Measurements from ENCODE around the gene ZNF407.

ZNF407 gene

DNA sequence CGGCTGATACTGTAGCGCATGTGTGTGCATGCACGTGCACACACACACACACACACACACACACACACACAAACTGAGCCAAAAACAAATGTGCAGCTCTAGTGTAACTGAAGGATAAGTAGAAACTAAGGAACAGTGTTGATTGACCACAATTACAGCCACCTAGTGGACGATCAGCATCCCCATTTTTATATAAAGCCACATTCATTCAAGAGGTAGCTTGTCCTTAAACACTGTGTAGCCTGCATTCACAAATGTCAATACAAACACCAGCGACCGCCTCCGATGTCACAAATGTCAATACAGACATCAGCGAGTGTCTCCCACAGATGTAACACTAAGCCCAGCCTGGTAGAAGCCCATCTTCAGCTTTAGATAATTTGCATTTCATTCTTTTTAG lies 443.9 kb downstream of the ZNF407 start:
- DNase-seq (ENCODE audit: low read depth in 4 of 4, low spot score in 1 of 4) = no peak

GRCh38 chr18:75043478-75043877 lies 445.8 kb downstream of the ZNF407 start:
- DNase-seq (ENCODE audit: low read depth in 4 of 4, low spot score in 1 of 4) = no peak

DNA sequence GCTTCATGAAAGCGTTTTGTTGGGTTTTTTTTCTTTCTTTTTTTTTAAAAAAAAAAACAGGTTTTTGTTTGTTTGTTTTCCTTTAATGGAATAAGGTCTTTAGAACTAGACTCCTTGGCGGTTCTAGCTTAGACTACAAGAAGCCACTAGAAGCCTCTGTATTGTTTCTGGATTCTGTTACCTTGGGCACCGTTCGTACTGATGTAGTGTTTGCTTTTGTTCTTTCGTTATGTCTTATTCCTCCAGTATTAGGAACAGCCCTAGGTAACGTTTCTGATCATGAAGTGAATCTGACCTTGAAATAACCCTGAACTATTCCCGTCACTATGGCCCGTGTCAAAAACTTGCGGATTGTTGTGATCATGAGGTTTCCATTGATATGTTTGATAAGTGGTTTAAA lies 446.6 kb downstream of the ZNF407 start:
- DNase-seq (ENCODE audit: low read depth in 4 of 4, low spot score in 1 of 4) = no peak

DNA sequence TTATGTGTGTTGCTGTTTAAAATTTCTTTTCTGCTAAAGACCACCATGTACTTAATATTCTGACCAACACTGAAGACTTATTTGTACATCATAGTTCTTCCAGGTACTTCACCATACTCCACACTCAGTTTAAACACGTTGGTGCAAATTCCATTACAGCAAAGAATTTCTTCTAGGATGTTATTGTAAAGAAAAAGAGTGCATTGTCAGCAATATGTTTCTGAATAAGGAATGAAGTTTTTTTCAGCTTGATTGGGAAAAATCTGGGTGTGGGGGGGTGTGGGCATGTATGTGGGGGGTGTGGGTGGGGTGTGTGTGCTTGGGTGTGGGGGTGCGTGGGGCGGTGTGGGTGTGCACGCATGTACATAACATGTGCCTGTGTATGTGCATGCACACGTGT lies 447.1 kb downstream of the ZNF407 start:
- DNase-seq (ENCODE audit: low read depth in 4 of 4, low spot score in 1 of 4) = no peak

GRCh38 chr18:75045272-75045671 lies 447.6 kb downstream of the ZNF407 start:
- no peak for DNase-seq (ENCODE audit: low read depth in 4 of 4, low spot score in 1 of 4)

DNA sequence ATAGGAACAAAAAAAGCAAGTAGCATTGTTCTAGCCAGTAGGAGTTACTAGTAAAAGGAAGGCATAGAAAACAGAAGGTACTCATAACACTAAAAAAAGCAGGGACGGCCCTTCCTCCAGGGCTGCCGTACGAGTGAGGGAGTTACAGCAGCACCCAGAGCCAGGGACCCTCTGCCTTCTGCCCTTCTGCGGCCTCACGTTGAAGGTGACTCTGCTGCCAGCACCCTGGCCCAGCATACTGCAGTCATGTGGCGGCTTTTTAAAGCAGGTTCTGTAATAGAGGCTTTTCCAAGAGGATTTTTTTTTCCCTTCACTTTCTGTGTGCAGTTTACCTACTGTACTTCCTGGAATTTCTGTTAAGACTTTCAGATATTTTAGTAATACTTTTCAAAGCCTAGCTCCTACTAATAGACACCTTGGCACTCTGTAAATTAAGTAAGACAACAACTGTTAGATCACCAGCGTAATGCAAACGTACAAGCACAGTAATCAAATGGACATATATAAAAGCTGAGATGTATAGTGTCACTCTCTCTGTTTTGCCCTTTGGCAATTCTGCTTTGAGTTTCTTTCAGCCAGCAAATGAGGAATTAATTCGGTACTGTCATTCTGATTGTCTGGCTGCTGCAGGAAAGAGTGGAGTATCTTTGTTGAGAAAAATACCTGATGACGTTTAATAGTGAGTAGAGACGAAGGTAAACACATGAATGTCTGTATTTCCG lies 449.7 kb downstream of the ZNF407 start:
- DNase-seq (ENCODE audit: low read depth in 4 of 4, low spot score in 1 of 4) = no peak

- DNase-seq (ENCODE audit: low read depth in 4 of 4, low spot score in 1 of 4) = no peak
These were observed 451.2 kb downstream of the ZNF407 start for GRCh38 chr18:75048776-75049454.

DNA sequence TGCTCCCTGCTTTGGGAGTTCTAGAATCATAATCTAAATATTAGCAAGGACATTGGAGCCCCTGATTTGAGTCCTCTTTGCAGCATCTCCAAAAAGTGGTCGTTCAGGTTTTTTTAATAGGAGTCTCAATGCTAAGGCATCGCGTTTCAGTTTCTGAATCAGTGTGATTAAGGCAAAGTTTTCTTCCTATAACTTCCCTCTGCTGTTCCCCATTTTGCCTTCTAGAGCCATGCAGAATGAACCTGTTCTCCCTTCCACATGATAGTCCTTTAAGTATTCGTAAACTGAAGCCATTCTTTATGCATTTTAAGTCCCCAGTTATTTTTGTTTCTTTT lies 451.8 kb downstream of the ZNF407 start:
- DNase-seq (ENCODE audit: low read depth in 4 of 4, low spot score in 1 of 4) = no peak

DNA sequence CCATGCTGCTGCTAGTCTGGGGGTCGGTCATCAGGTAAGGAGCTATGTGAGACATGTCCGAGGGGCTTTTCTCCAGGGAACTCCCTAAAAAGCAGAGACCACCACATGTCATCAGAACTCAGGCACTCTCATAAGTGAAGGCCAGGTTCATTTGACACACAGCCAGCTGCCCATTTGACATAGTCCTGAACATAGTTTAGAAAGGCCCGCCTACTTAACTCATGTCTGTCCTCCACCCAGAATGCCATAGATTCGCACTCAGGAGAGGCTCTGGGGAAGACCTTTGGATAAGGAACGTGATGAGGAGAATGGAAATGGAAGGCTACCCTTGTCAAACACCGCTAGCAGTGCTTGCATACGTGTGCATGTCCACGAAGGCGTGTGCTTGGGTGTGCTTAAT lies 454.1 kb downstream of the ZNF407 start:
- no peak for DNase-seq (ENCODE audit: low read depth in 4 of 4, low spot score in 1 of 4)

DNA sequence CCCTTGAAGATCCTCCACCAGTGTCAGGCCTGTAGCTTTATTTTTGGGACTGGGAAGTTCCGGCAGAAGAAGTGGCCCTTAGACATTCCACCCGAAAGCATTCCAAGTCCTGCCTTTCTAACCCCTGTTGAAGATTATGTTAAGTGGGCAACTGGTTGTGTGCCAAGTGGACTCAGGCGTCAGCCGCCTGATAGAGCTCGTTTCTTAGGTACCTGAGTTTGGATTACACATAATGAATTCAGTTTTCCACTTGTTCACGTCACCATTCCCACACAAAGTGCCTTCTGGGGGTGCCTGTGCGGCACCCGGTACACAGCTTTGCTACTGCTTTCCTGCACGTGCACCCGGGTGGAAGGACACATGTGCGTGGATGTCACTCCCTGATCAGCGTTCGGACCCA lies 454.8 kb downstream of the ZNF407 start:
- no peak for DNase-seq (ENCODE audit: low read depth in 4 of 4, low spot score in 1 of 4)

DNA sequence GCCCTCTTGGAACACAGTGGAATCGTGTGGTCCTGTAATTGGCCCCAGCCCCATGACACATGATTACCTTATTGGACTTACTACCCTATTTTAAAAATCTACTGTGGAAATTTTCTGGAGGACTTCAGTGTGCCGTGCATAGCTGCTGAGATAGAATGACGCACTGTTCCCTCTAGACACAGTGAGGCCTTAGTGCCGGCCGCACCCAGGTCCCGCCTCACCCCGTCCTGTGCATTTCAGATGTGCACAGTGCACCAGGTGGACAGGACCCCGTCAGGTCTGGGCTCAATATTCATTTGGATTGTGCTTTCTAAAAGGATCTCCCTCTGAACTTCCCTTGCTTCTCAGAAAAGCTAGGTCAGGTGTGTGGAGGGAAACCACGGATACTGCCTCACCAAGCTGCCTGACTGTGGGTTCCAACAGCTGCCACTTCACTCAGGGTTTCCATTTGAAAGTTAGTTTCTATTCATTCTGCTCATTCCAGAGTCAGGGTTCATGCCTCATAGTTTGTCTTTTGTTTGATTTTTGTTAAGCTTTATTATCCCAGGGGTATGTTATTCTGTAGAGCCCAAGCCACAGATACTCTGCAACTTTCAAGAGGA lies 455.5 kb downstream of the ZNF407 start:
- DNase-seq (ENCODE audit: low read depth in 4 of 4, low spot score in 1 of 4) = no peak

GRCh38 chr18:75054046-75054445 lies 456.4 kb downstream of the ZNF407 start:
- DNase-seq (ENCODE audit: low read depth in 4 of 4, low spot score in 1 of 4) = no peak

GRCh38 chr18:75054611-75055010 lies 456.9 kb downstream of the ZNF407 start:
- no peak for DNase-seq (ENCODE audit: low read depth in 4 of 4, low spot score in 1 of 4)

- no peak for DNase-seq (ENCODE audit: low read depth in 4 of 4, low spot score in 1 of 4)
These were observed 459.7 kb downstream of the ZNF407 start for GRCh38 chr18:75057169-75057960.

- DNase-seq (ENCODE audit: low read depth in 4 of 4, low spot score in 1 of 4) = no peak
These were observed 462.5 kb downstream of the ZNF407 start for GRCh38 chr18:75060185-75060584.

- no peak for DNase-seq (ENCODE audit: low read depth in 4 of 4, low spot score in 1 of 4)
These were observed 464.7 kb downstream of the ZNF407 start for GRCh38 chr18:75062297-75062886.

DNA sequence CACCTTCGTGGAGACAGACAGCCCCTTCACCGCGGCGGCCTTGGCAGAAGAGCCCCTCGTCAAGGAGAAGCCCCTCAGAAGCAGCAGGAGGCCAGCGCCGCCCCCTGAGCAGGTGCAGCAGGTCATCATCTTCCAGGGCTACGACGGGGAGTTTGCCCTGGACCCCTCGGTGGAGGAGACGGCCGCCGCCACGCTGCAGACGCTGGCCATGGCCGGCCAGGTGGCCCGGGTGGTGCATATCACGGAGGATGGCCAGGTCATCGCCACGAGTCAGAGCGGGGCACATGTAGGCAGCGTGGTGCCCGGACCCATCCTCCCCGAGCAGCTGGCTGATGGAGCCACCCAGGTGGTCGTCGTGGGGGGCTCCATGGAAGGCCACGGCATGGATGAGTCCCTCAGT lies 465.5 kb downstream of the ZNF407 start:
- DNase-seq (ENCODE audit: low read depth in 4 of 4, low spot score in 1 of 4) = no peak

DNA sequence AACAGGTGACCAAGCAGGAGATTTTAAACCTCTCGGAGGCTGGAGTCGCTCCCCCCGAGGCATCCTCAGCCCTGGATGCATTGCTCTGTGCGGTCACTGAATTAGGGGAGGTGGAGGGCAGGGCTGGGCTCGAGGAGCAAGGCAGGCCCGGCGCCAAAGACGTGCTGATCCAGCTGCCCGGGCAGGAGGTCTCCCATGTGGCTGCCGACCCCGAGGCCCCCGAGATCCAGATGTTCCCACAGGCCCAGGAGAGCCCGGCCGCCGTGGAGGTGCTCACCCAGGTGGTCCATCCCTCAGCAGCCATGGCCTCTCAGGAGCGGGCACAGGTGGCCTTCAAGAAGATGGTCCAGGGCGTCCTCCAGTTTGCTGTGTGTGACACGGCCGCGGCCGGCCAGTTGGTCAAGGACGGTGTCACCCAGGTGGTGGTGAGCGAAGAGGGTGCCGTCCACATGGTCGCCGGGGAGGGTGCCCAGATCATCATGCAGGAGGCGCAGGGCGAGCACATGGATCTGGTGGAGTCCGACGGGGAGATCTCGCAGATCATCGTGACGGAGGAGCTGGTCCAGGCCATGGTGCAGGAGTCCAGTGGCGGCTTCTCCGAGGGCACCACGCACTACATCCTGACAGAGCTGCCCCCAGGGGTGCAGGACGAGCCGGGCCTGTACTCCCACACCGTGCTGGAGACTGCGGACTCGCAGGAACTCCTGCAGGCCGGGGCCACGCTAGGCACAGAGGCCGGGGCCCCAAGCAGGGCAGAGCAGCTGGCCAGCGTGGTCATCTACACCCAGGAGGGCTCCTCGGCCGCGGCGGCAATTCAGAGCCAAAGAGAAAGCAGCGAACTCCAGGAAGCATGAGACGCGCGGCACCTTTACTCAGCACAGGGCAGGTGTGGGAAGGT lies 466.2 kb downstream of the ZNF407 start:
- DNase-seq (ENCODE audit: low read depth in 4 of 4, low spot score in 1 of 4) = no peak

DNA sequence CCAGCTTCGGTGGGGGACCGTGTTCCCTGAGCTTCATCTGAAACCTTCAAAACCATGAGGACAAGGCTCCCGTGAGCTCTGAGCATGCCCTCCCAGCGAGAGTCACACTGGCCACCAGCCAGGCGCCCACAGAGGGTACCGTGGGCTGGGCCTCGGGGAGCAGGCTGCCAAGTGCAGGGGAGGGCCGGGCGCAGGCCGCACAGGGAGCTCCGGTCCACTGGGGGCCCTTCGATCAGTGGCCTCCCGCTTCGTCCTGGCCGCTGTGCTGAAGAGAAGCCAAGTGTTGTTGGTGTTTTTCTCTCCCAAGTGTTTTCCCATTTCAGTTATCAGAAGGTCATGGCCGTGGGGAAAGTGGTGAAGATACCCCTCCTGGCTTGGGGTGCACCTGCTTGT lies 466.8 kb downstream of the ZNF407 start:
- DNase-seq (ENCODE audit: low read depth in 4 of 4, low spot score in 1 of 4) = no peak

DNA sequence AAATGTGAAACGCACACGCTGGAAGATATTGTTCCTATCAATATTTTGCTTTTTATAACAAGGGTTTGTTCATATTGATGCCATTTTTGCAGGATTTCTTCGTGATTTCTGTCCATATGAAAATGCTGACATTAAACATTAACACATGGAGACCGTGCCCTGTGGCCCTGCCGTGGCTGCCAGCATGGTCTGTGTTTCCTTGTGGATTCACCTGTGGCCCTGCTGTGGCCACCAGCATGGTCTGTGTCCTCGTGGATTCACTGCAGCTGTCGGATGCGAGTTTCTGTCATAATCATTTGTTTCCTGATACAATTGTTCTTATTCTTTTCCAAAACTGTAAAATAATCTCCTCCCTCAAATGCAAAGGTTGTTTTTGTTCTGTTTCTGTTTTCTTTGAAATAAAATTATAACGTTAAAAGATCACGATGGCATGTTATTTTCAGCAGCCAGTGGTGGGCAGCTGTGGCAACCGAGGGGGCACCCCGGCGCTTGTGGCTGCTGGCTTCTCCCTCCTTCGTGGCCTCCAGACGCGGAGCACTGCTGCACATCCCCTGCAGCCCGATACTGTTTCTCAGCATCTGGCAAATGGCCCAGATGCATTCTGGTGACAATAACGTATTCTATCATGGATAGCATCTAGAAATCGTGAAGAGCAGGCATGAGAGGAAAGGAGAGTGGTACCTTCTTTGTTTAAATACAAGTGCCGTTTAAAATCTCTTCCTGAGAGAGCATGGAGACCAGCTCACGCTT lies 467.8 kb downstream of the ZNF407 start:
- DNase-seq (ENCODE audit: low read depth in 4 of 4, low spot score in 1 of 4) = no peak
